NCI-H510A (cell line): ENCODE results near the gene GUCA1A.

Experiments used
- DNase-seq: peaks from one replicate; lab custom pipeline; 2025; lab: John Stamatoyannopoulos, UW

The GUCA1A gene

DNA sequence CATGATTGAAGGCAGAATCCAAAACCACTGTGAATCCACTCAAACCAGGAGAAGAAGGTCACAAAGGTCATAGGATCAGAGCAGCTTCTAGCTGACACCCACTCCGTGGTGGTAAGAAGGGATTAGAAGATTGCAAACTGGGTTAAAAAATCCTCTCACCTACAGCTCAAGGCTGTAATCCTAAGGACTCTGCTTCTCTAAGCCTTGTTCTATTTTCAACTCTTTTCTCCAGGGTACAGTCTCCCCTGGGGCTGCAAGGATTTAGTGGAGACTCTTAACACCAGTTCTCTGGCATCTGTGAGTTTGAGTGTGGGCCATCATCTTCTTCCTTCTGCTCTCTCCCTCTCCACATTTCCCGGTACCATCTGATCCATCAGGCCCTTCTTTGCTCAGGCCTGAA, at the start of gene GUCA1A:
Gene GUCA1A, plus strand, starts transcription at position 264 of the 400 bp plus-strand sequence. CDS start 250 bp downstream, outside the sequence.
- DNase-seq, result no peak

GRCh38 chr6:42123379-42124103, 49.6 kb upstream of the GUCA1A start:
- no peak for DNase-seq

DNA sequence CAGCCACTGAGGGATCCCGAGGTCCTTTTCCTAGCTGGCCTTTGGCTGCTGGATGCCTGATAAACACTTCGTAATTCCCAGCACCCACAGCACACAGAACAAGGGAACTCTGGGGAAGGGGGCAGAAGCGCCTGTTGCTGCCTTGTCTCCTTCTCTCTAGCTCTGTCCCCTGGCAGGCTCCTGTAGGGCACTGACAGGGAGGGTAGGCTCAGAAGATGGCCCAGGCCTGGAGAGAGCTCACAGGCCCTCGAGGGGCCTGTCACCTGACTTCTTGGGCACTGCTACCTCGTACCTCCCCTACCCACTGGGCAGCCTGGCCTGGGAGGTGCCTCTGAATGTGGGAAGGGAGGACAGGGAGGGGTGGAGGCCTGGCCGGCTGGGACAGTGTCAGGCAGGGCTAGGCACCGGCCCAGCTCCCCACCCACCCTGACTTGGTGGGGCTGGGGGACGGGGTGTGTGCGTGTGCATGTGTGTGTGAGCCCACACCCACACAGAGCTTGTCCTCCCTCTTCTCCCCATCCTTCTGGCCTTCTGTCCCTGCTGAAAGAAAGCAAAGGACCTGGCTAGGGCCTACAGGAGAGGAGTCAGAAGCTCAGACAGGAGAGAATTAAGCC, 48.8 kb upstream of the GUCA1A start:
- DNase-seq, result no peak

- no peak for DNase-seq
Observed at GRCh38 chr6:42125231-42125630, 47.9 kb upstream of the GUCA1A start.

GRCh38 chr6:42125663-42126062, 47.5 kb upstream of the GUCA1A start:
- DNase-seq, result no peak

DNA sequence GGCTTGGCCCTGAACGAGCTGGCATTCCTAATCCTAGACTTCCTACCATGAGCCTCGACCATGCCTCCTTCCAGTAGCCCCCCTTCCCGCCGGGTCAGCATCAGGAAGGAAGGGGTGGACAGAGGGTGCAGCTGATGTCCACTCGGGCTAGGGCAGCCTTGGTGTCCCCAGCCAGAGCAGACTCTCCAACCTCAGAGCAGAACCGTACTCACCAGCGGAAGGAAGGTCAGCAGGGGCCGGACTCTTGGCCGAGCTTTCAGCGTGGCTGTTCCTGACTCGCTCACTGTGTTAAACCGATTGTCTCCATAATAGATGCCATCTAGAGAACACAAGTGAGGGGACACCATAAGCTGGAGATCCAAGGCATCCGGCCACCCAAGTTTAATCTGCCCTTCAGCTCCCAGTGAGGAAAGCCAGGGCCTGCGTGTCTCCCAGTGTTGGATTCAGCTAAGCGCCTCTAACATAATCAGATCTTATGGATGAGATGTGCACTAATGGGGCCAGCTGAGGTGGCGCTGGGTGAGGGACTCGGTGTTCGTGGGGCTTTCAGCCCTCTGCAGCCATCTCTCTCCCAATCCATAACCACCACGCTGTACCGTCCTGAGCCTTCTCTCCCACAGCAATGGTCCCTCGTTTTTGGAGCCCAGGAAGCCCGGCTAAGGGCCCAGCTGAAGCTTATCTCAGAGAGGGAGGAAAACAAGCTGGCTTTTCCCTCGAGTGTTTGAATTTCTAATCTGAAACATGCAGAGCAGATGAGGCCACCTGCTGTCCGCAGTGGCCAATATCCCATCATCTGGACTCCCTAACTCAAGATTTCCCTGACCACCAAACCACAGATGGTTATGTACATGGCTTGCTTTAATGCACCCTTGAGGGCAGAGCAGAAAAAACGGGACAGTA, 44.5 kb upstream of the GUCA1A start:
- DNase-seq, result no peak

- no peak for DNase-seq
Observed at GRCh38 chr6:42129360-42129676, 43.8 kb upstream of the GUCA1A start.

- no peak for DNase-seq
Observed at GRCh38 chr6:42131531-42131930, 41.6 kb upstream of the GUCA1A start.

- no peak for DNase-seq
Observed at GRCh38 chr6:42133926-42134325, 39.2 kb upstream of the GUCA1A start.

GRCh38 chr6:42135161-42135560, 38.0 kb upstream of the GUCA1A start:
- no peak for DNase-seq

DNA sequence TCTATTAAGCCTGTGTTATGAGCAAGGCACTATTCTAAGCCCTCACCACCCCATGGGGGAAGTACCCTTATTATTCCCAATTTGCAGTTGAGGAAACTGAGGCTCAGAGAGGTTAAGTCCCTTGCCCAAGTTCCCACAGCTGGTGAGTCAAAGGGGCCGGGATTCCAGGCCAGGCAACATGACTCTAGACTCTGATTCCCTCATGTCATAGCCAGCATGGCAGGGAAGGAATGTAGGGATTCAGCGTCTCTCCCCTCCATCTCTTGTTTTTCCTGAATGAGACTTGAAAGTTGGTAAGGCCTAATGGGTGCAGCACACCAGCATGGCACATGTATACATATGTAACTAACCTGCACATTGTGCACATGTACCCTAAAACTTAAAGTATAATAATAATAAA, 37.4 kb upstream of the GUCA1A start:
- DNase-seq, result no peak

- DNase-seq, result no peak
Observed at GRCh38 chr6:42136508-42137193, 36.5 kb upstream of the GUCA1A start.

DNA sequence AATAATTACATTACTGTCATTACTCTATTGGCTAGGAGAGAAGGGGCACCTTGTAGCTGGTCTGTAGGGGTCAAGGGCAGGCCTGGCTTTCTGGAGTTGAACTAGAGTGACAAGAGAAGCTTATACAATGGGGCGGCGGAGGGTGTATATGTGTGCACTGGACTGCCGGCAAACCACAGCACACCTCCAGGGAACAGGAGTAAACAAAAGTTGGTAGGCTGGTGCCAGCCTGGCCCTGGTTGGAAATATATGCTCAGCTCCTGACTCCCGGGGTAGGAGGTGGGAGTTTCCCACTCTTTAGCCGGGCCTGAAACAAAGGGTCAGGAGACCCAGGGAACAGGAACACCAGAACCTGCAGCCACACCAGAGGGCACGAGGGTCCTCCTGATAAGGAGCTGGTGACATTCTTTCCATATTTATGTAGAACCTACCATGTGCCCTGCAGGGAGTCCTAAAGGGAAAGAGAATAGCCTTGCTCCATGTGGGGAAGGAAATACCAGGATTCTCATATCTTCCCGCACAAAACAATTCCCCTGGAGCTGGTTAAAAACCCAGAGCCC, 35.9 kb upstream of the GUCA1A start:
- no peak for DNase-seq

DNA sequence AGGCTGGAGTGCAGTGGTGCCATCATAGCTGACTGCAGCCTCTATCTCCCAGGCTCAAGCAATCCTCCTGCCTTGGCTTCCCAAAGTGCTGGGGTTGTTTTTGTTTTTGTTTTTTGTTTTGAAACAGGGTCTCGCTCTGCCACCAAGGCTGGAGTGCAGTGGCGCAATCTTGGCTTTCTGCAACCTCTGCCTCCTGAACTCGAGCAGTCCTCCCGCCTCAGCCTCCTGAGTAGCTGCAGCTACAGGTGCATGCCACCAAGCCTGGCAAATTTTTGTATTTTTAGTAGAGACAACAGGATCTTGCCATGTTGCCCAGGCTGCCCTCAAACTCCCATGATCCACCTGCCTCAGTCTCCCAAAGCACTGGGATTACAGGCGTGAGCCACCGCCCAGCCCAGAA, 35.0 kb upstream of the GUCA1A start:
- DNase-seq, result no peak

DNA sequence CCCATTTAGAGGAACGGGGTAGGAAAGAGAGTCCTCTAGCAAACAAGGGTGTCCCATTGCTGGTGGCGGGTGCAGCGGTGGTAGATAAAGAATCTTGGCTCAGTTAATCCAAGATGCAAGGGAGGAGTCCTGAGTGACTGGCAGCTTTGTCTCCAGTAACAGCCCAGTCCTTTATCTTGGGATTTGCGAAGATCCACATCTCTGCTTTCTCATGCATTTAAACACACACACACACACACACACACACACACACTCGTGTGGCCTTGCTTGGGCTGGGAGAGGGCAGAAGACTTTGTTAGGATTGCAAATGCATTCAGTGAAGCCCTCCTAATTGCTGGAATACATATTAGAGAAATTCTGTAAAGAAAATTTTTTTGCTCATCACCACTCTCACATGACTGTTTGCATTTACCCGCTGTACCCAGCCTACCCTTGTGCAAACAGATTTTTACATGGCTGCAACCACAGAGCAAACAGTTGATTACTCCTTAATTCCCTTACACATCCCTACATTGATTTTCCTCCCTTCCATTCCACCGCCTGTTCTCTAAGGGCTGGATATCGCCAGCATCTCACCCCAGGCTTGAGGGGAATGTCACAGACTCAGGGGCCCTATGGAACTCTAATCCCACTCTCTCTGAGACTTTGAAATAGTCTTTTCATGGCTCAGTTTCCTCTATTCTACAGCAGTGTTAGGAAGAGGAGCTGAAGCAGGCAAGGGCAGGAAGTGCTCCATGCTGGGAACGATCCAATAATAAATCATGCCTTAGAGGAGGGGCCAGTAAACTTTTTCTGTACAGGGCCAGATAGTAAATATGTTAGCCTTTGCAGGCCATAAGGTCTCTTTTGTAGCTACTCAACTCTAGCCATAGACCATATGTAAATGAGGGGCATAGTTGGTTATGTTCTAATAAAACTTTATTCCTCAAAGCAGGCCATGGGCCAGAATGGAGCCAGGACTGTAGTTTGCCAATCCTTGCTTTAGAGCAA, 34.2 kb upstream of the GUCA1A start:
- no peak for DNase-seq

GRCh38 chr6:42140032-42140431, 33.1 kb upstream of the GUCA1A start:
- DNase-seq, result no peak

DNA sequence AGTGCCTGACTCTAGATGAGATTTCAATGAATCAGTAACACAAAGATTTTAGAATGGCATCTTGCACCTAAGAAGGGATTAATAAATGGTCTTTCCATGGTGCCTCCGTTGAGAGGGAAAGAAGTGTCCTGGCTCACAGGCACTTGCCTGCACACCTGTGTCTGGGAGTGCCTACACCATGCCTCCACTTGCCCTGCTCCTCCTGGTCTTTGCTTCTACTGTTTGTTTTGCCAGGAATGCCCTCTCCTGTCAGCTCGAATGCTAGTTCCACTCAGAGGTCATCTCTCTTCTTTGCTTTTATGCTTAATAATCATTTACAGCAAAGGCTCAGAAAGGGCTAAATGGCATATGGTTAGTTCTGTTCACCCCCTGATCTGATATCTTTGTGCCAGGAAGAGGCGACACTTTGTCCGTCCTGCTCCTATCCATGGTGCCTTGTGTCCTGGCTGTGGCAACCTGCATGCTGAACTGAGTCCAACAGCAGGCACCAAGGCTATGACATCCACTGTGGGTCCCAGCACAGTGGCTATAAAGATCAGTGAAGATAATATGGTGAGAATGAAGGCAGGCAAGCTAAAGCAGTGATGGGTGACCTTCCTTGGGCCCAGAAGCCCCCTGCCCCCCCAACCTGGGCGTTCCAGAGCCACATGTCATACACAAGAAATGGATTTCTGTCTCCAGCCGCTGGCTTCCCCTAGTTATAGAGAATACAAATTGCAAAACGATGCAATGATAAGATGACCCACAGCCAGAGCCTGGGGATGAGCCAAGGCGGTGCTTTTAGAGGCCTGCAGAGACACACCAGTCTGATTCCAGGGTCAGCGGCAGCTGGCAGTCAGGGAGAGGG, 32.2 kb upstream of the GUCA1A start:
- no peak for DNase-seq

DNA sequence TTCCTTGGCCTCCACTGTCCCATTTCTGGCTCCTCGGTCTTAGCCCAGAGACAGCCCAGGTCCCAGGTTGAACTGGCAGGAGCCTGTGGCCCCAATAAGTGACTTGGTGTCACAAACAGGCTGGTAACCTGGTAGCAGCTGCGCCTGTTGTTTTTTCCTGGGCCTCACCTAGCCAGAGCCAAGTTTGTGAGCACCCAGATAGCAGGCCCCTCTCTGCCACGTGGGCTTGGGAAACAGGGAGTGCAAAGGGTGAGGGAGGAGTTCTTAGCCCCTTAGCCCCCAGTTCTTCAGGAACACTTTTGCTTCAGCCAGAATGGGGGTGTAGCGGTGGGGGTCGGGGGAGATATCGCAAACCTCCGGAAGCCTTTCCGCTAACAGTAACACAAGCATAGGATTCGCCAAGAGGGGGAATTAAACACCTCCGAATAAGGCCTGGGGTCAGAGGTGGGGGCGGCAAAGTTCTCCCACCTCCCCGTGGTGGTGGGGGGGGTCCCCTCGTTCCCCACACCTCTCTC, 31.5 kb upstream of the GUCA1A start:
- no peak for DNase-seq

- DNase-seq, result peak; percentile 79
Observed at GRCh38 chr6:42142118-42142835, 30.9 kb upstream of the GUCA1A start, which contains the start of gene C6orf132. TSS of gene C6orf132 (minus strand) at chr6:42142620. CDS start at chr6:42142444, 176 bp downstream.
